GM10266 (cell line): Measurements from ENCODE around the gene ACSL5.
"Not testable (repeated sequence)": the region's sequence is repeated elsewhere in the genome, so short reads cannot be mapped to it uniquely, and the experiment has no call there.

ENCODE experiments used
- DNase-seq: peaks from one replicate; pipeline ENCODE4 v3.0.0; 2012; ENCODE audit errors: extremely low spot score
- CTCF ChIP-seq: IDR thresholded peaks from 2 replicates; pipeline ENCODE4 v1.5.1; 2012; ENCODE audit warnings: mild to moderate bottlenecking, low read depth; ENCODE audit not compliant: control insufficient read depth, insufficient read depth; ENCODE audit errors: missing control alignments

The ACSL5 gene

GRCh38 chr10:112379635-112380296 is 5.8 kb downstream of the ACSL5 start:
- DNase-seq: no peak
- TF ChIP-seq CTCF: no peak

GRCh38 chr10:112382515-112383235 is 8.8 kb downstream of the ACSL5 start:
- TF ChIP-seq CTCF: no peak
- no peak for DNase-seq

GRCh38 chr10:112383325-112383724 is 9.4 kb downstream of the ACSL5 start:
- no peak for DNase-seq
- no peak for TF ChIP-seq CTCF

- DNase-seq: no peak
- TF ChIP-seq CTCF: no peak
These were observed 10.2 kb downstream of the ACSL5 start for GRCh38 chr10:112384141-112384540.

- TF ChIP-seq CTCF: no peak
These were observed 11.3 kb downstream of the ACSL5 start for GRCh38 chr10:112385201-112385600.

GRCh38 chr10:112388056-112388455 is 14.1 kb downstream of the ACSL5 start:
- DNase-seq: not testable (repeated sequence)

More at GRCh38 chr10:112385201-112385600, 11.3 kb downstream of the ACSL5 start:
- DNase-seq: no peak

- DNase-seq: no peak
These were observed 14.6 kb downstream of the ACSL5 start for GRCh38 chr10:112388548-112388947.

More at GRCh38 chr10:112388548-112388947, 14.6 kb downstream of the ACSL5 start:
- TF ChIP-seq CTCF: no peak
